GM12874 (cell line): ENCODE measurements around the gene MRPS16.

ENCODE experiments used
- TF ChIP-seq, protein P1 (sequence below): IDR thresholded peaks from 2 replicates; pipeline ENCODE4 v1.5.1; 2011; ENCODE audit warnings: low read depth, mild to moderate bottlenecking, control low read depth, low read length, moderate library complexity; ENCODE audit not compliant: insufficient read depth

Gene MRPS16

DNA sequence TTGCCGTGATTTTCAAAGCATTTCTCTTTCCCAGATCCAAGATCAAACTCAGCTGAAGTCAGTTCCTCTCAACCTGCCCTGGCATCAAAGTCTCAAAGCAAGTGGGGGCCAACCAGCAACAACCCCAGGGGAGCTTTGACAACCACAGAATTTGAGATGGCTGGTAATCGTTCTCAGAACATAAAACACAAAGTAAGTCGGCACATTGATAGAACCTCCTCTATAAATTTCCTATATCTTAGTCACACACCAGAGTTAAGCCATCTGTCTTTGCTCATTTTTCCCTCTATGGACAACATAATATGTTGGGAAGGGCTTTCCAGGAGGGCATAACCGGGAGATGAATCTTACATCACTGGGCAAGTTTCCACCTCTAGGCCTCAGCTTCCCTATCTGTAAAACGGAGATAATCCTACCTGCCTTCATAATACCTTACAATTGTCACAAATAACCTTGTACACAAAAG, 4.2 kb downstream of the MRPS16 start:
- TF ChIP-seq, protein P1, sequence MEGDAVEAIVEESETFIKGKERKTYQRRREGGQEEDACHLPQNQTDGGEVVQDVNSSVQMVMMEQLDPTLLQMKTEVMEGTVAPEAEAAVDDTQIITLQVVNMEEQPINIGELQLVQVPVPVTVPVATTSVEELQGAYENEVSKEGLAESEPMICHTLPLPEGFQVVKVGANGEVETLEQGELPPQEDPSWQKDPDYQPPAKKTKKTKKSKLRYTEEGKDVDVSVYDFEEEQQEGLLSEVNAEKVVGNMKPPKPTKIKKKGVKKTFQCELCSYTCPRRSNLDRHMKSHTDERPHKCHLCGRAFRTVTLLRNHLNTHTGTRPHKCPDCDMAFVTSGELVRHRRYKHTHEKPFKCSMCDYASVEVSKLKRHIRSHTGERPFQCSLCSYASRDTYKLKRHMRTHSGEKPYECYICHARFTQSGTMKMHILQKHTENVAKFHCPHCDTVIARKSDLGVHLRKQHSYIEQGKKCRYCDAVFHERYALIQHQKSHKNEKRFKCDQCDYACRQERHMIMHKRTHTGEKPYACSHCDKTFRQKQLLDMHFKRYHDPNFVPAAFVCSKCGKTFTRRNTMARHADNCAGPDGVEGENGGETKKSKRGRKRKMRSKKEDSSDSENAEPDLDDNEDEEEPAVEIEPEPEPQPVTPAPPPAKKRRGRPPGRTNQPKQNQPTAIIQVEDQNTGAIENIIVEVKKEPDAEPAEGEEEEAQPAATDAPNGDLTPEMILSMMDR, result no peak

DNA sequence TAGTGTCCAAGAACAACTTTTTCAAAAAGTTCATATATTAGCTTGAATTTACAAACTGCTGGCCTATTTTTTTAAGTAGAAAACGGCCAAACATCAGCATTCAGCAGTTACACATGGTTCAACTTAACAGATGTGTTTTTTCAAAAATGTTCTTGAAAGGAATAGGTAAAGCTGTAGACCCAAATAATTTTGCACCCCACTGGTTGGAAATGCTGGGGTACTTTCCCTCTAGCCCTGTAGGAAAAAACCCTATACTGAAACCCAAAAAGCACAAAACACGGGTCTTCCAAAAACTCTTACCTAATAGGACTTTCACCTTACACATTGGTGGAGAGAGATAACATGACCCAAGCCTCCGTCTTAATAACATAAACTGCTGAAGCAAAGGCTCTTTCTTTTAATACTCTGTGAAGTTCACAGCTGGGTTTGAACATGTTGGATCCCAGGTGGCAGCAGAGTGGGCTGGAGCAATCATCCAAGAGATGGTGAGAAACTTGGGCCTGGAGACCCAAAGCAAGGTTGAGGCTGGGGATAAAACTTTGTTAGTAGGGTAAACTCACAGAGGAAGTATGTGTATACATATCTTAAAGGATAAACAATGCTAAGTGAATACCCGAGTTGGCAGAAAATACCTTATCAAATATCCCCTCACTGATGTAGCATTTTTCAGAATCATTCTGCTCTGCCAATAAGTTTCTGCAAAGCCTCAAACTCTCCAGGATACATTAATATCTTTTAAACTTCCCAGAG, 4.8 kb downstream of the MRPS16 start:
- TF ChIP-seq, protein P1, result no peak

DNA sequence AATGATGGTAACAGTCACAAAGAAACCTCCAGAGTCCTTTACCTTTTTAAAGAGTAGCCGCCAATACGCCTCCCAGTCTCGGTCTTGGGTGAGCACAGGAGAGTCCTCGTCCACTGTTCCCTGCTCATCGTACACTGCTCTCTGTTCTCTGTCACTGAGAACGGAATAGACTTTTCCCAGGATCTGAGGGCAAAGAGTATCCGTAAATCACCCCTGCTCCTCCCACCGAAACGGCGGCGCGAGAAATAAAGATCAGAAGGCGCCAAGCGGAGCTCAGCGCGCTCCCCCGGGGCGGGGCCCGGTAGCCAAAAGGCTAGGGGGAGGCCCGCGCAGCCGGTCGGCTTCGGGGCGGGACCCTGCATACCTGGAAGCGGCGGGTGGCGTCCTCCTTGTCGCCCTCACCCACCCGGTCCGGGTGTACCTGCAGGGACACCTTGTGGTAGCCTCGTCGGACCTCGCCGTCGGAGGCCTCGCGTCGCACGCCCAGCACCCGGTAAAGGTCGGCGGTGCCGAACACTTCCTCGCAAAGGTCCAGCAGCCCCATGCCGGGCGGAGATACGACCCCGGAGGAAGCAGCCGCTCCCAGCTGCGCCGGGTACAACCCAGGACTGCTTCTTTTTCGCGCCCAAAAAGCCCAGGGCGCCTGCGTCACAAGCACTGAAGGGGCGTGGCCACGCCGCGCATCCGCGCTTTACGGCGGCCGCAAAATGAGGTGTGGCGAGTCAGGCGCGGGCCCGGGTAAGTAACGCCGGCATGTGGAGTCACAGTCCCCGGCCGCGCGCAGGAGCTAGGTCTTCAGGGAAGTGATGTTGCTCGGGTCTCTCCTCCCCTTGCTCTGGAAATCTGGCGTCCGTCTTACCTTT, 5.6 kb downstream of the MRPS16 start, which contains the start of gene DNAJC9:
DNAJC9 (minus strand) TSS at position 610 of the 863 bp plus-strand sequence; CDS start at position 544, 66 bp downstream.
- TF ChIP-seq, protein P1, result no peak

DNA sequence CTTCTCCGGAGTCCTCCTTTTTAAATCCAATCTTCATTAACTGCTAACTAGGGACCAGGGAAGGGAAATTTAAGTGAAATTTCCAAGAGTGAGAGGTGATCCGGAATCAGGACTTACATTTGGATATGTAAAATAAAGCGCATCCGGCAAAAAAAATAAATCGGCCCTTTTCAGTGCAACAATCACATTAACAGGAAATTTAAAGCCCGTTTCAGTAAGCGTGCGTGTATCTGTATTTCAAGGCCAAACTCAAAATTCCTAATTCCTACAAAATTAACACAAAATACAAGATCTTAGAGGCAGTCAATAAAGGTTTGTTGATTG, 6.2 kb downstream of the MRPS16 start:
- TF ChIP-seq, protein P1, result no peak

DNA sequence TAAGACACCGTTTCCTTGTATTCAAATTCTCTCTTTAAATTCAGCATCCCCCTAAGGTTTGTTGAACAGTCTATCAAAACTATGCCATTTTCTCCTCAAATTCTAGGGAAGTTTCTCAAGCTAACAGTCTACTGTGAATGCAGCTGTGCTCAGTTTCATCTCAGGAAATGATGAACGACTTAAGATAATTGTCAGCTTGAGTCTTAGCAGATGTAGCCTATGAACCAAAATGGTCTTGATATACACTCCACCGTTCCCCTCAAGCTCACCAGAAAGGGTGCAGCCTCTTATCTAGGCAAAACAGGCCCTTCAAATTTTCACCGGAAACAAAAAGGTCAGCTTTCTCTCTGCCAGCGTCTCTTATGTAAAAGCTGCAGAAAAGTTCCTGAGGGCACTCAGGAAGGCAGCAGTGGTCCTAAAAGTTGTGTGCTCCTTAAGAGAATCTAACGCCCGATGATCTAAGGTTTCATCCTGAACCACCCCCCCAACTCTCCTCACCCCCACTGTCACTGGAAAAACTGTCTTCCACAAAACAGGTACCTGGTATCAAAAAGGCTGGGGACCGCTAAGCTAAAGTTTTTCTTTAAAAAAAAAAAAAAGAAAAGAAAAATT, 7.5 kb downstream of the MRPS16 start:
- TF ChIP-seq, protein P1, result no peak

DNA sequence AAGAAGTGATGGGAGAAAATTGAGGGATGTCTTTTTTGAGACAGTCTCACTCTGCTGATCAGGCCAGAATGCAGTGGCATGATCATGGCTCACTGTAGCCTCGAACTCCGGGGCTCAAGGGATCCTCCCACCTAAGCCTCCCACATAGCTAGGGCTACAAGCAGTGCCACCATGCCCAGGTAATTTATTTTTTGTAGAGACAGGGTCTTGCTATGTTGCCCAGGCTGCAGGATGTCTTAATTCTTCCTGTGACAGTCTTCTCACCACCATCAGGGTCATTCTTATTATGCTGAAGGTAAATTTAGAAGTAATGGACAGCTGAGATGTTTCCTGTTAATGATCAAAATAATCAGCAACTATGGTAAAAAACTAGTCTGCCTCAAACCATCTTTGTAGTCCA, 12.5 kb downstream of the MRPS16 start:
- TF ChIP-seq, protein P1, result no peak

DNA sequence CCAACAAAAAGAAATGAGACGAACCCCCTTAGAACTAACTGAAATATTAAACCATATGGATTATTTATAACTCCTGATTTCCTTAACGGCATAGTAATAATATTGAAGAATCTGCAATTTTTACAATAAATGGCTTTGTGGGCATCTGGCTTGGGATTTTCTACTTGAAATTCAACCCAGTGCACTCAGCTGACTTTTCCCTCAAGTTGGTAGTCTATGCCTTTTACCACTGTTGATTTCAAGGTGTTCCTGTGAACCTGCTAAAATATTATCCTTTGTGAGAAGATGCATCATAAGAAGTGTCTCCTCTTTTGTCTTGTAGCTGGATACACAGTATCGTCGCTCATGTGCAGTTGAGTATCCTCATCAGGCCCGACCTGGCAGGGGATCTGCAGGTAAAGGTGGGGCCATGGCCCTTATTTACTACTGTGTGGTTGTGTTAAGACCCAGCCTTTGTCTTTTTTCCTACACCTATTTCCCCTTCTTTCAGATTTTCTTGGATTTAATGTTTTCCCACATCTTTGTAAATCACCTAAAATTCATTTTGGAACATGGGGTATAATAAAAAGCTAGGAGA, 13.4 kb downstream of the MRPS16 start:
- TF ChIP-seq, protein P1, result no peak
